Gastroesophageal sphincter (tissue), 4 donors: ENCODE measurements around the gene C6orf132. TPM values are rescaled to one million over a fixed set of nuclear protein-coding genes. Genes with fewer than 3 reads are reported as not detected.

Experiments used
- ATAC-seq: fragments of 150-250 bp; one replicate; pipeline ENCODE4 v1.9.1; 2016; ENCODE audit warnings: mild to moderate bottlenecking, moderate library complexity
- H3K27ac ChIP-seq, 4 donors: fragments of 200-600 bp; sonication (generic) in 3 of 4; 1 replicate in 3 of 4; 2 replicates in 1 of 4; pipeline ENCODE4 v1.5.1; 2016 to 2019
- H3K27me3 ChIP-seq: fragments of 200-600 bp; sonication (generic); one replicate; pipeline ENCODE4 v1.5.1; 2019
- H3K36me3 ChIP-seq, 2 donors: fragments of 200-600 bp; sonication (generic); one replicate each; pipeline ENCODE4 v1.5.1; 2019; ENCODE audit warnings: control low read depth in 1 of 2
- H3K4me1 ChIP-seq, 3 donors: fragments of 200-600 bp; sonication (generic); 1 replicate in 2 of 3; 2 replicates in 1 of 3; pipeline ENCODE4 v1.5.1; 2016 to 2019; ENCODE audit warnings: control low read depth in 2 of 3
- H3K4me3 ChIP-seq, 2 donors: fragments of 200-600 bp; sonication (generic); one replicate each; pipeline ENCODE4 v1.5.1; 2019; ENCODE audit warnings: mild to moderate bottlenecking in 1 of 2, moderate library complexity in 1 of 2
- H3K9me3 ChIP-seq, 3 donors: fragments of 200-600 bp; sonication (generic); one replicate each; pipeline ENCODE4 v1.5.1; 2017 to 2019; ENCODE audit warnings: control low read depth in 2 of 3
- CTCF ChIP-seq, 4 experiments: fragments of 200-600 bp in 2 of 4; fragments of 450-650 bp in 2 of 4; sonication (generic) in 1 of 4; IDR thresholded peaks; one replicate each; pipeline ENCODE4 v1.5.1; 2017 to 2019; ENCODE audit warnings: antibody characterized with exemption in 4 of 4, mild to moderate bottlenecking in 2 of 4, moderate library complexity in 2 of 4
- EP300 ChIP-seq: sonication (generic); formaldehyde crosslinking; IDR thresholded peaks from one replicate; pipeline ENCODE4 v1.6.1; 2017; ENCODE audit warnings: antibody characterized with exemption, mild to moderate bottlenecking
- POLR2A ChIP-seq, 2 donors: fragments of 450-650 bp; IDR thresholded peaks; one replicate each; pipeline ENCODE4 v1.6.1; 2017; ENCODE audit warnings: antibody characterized with exemption in 2 of 2, mild to moderate bottlenecking in 2 of 2, moderate library complexity in 1 of 2
- POLR2AphosphoS5 ChIP-seq: sonication (generic); formaldehyde crosslinking; IDR thresholded peaks from one replicate; pipeline ENCODE4 v1.6.1; 2017; ENCODE audit warnings: antibody characterized with exemption
- WGBS, 2 donors: methylation state at CpG; one replicate each; pipeline ENCODE4 v1.1.5; 2018; ENCODE audit warnings: low coverage in 1 of 2; 5-methylcytosine and 5-hydroxymethylcytosine counted together
- total RNA-seq, 4 donors: library from RNA; depleted of rRNA; stranded (reverse); fragments of >200 nt; gene quantifications; one replicate each; pipeline ENCODE4 v1.1.0, GENCODE V29; 2016

The C6orf132 gene
- total RNA-seq, 4 donors from 2014 or later: 0.93 to 12.1 (median 1.4) TPM

GRCh38 chr6:42135722-42136121 lies 6.7 kb downstream of the C6orf132 start:
- Histone ChIP-seq H3K4me3 (no peak overlapping the region), H3K4me1 (no peaks in the 10 kb centered on the region), H3K27ac (no peak overlapping the region), H3K27me3 (peaks cover under 1% of the 10 kb centered on the region), H3K9me3 (no peaks in the 10 kb centered on the region), H3K36me3 (no peaks in the 10 kb centered on the region)
- TF ChIP-seq POLR2AphosphoS5 (no peak), CTCF (IDR thresholded peaks at IDR 0.05) (no peak), POLR2A (IDR thresholded peaks at IDR 0.05) (no peak), EP300 (no peak)
- WGBS, 2 donors: 83% methylated on average over 2 of the region's 2 CpGs; no CpG with 5 or more reads in 1 of the 2 donors
- no peak for ATAC-seq

- Histone ChIP-seq H3K27me3 (no peaks in the 10 kb centered on the region), H3K36me3 (no peaks in the 10 kb centered on the region), H3K4me1 (no peaks in the 10 kb centered on the region), H3K4me3 (no peak overlapping the region), H3K9me3 (no peaks in the 10 kb centered on the region), H3K27ac (no peak overlapping the region)
- WGBS, 2 donors: 96 to 100% methylated on average over 2 to 3 of the region's 12 CpGs
- no peak for ATAC-seq
- TF ChIP-seq CTCF (IDR thresholded peaks at IDR 0.05) (no peak), POLR2A (IDR thresholded peaks at IDR 0.05) (no peak), POLR2AphosphoS5 (no peak), EP300 (no peak)
These were observed 7.3 kb downstream of the C6orf132 start for GRCh38 chr6:42135161-42135560.

GRCh38 chr6:42133926-42134325 lies 8.5 kb downstream of the C6orf132 start:
- no peaks in the 10 kb centered on the region for H3K27me3 ChIP-seq
- TF ChIP-seq CTCF (IDR thresholded peaks at IDR 0.05): no peak
- TF ChIP-seq POLR2AphosphoS5: no peak
- TF ChIP-seq POLR2A (IDR thresholded peaks at IDR 0.05): no peak
- no peak for TF ChIP-seq EP300
- H3K27ac ChIP-seq: no peak overlapping the region
- no peaks in the 10 kb centered on the region for H3K36me3 ChIP-seq
- ATAC-seq: no peak
- H3K9me3 ChIP-seq: no peaks in the 10 kb centered on the region
- H3K4me3 ChIP-seq: no peak overlapping the region
- no peaks in the 10 kb centered on the region for H3K4me1 ChIP-seq
- WGBS, 2 donors: no CpG with 5 or more reads among the region's 4 CpGs

- Histone ChIP-seq H3K27me3 (no peaks in the 10 kb centered on the region), H3K4me3 (no peak overlapping the region), H3K4me1 (no peaks in the 10 kb centered on the region), H3K9me3 (no peaks in the 10 kb centered on the region), H3K36me3 (no peaks in the 10 kb centered on the region), H3K27ac (no peak overlapping the region)
- WGBS, 2 donors: 60 to 93% methylated on average over 1 to 3 of the region's 11 CpGs
- TF ChIP-seq EP300: no peak
- no peak for TF ChIP-seq CTCF (IDR thresholded peaks at IDR 0.05)
- no peak for TF ChIP-seq POLR2A (IDR thresholded peaks at IDR 0.05)
- TF ChIP-seq POLR2AphosphoS5: no peak
- ATAC-seq: no peak
These were observed 10.9 kb downstream of the C6orf132 start for GRCh38 chr6:42131531-42131930.

GRCh38 chr6:42129360-42129676 lies 13.1 kb downstream of the C6orf132 start:
- Histone ChIP-seq H3K4me3 (no peak overlapping the region), H3K36me3 (no peaks in the 10 kb centered on the region), H3K9me3 (no peaks in the 10 kb centered on the region), H3K4me1 (no peaks in the 10 kb centered on the region), H3K27me3 (no peaks in the 10 kb centered on the region), H3K27ac (no peak overlapping the region)
- TF ChIP-seq POLR2AphosphoS5 (no peak), CTCF (IDR thresholded peaks at IDR 0.05) (no peak), POLR2A (IDR thresholded peaks at IDR 0.05) (no peak), EP300 (no peak)
- ATAC-seq: no peak
- WGBS, 2 donors: 100% methylated on average over 1 of the region's 2 CpGs; no CpG with 5 or more reads in 1 of the 2 donors
